HUES48 (cell line): Measurements from ENCODE around the gene REXO5.

Experiments
- H3K27ac ChIP-seq: one replicate; pipeline ENCODE4 v1.7.0; 2013; ENCODE audit warnings: low read depth, low read length, inconsistent platforms
- H3K27me3 ChIP-seq: 2 replicates; pipeline ENCODE4 v1.6.1; 2013; ENCODE audit warnings: mild to moderate bottlenecking, low read length; ENCODE audit not compliant: control insufficient read depth, insufficient read depth
- H3K36me3 ChIP-seq: 2 replicates; pipeline ENCODE4 v1.6.1; 2013; ENCODE audit warnings: low read length; ENCODE audit not compliant: control insufficient read depth, insufficient read depth
- H3K4me1 ChIP-seq: 2 replicates; pipeline ENCODE4 v1.6.1; 2013; ENCODE audit warnings: mild to moderate bottlenecking, low read length; ENCODE audit not compliant: control insufficient read depth, insufficient read depth
- H3K4me3 ChIP-seq: 2 replicates; pipeline ENCODE4 v1.5.1; 2013; ENCODE audit warnings: mild to moderate bottlenecking, low read depth, low read length
- H3K9ac ChIP-seq: 2 replicates; pipeline ENCODE4 v1.6.1; 2013; ENCODE audit warnings: mild to moderate bottlenecking, low read depth, low read length, moderate library complexity
- H3K9me3 ChIP-seq: 2 replicates; pipeline ENCODE4 v1.6.1; 2013; ENCODE audit warnings: low read length; ENCODE audit not compliant: control insufficient read depth, insufficient read depth

REXO5 gene

DNA sequence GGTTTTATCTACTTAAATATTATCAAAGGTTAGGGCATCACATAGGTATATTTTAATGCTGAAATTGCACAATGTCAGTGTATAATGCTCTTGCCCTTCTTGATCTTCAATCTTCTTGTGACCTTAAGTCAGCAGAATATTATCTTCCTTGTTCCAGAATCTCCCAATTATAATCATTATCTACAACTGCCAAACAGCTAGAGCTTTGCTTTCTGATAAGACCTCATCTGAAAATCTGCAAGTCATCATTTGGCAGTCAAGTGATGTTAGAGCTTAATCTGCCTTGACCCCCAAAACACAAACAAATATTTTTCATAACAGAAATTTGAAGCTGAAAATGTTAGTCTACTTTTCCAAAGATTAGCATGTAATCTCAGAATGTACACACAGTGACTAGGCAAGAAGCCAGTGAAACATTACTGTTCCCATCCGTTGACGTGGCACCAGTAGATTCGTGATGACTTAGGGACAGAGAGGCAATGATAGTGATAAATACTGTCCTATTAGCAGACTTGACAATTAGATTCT lies 19.8 kb downstream of the REXO5 start:
- H3K27ac ChIP-seq: no peak overlapping the region
- H3K4me1 ChIP-seq: no peaks in the 10 kb centered on the region
- H3K27me3 ChIP-seq: no peaks in the 10 kb centered on the region
- peaks cover 66% of the 10 kb centered on the region for H3K36me3 ChIP-seq
- H3K9me3 ChIP-seq: no peaks in the 10 kb centered on the region
- H3K9ac ChIP-seq: no peak overlapping the region
- H3K4me3 ChIP-seq: no peak overlapping the region

DNA sequence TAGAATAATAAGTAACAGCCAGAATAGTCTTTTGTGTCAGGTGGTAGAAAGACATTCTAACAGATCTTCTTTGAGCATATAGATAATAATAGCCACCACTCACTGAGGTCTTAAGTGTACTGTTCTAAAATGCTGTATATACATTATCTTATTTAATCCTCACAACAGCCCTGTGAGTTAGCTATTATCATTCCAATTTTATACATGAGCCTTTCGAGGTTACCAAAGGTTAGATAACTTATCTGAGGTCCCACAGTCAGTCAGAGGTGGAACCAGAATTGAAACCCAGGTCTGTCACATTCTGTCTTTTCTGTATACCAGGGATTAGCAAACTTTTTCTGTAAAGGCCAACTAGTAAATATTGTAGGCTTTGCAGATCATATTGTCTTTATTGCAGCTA lies 23.2 kb downstream of the REXO5 start:
- no peaks in the 10 kb centered on the region for H3K27me3 ChIP-seq
- no peak overlapping the region for H3K9ac ChIP-seq
- no peaks in the 10 kb centered on the region for H3K9me3 ChIP-seq
- no peak overlapping the region for H3K27ac ChIP-seq
- H3K4me1 ChIP-seq: no peaks in the 10 kb centered on the region
- H3K36me3 ChIP-seq: peaks cover 65% of the 10 kb centered on the region
- H3K4me3 ChIP-seq: no peak overlapping the region

- peaks cover 60% of the 10 kb centered on the region for H3K36me3 ChIP-seq
- no peaks in the 10 kb centered on the region for H3K4me1 ChIP-seq
These were observed 24.0 kb downstream of the REXO5 start for GRCh38 chr16:20830372-20830771.

DNA sequence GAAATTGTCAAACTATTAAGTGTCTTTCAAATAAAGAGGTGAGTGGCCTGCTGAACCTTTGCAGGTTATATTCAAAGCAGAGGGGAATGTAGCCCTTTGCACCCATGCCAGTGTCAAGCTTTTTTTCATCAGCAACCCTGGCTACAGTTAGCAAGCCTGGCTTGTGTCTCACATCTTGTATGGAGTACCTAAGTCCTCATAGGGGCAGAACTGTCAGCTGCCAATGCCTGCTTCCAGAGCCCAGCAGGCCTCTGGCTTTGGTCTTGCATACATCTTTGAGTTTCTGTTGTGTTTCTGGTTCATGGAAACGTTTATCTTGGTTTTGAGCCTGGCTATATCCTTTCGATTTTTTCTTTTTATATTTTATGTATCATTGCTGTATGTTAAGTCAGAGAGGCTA lies 26.8 kb downstream of the REXO5 start:
- no peak overlapping the region for H3K27ac ChIP-seq
- H3K27me3 ChIP-seq: no peaks in the 10 kb centered on the region
- H3K9ac ChIP-seq: no peak overlapping the region
- H3K4me1 ChIP-seq: no peaks in the 10 kb centered on the region
- H3K36me3 ChIP-seq: peaks cover 42% of the 10 kb centered on the region
- H3K4me3 ChIP-seq: no peak overlapping the region
- 0 out of 2 replicates have a peak, but pooled peaks cover 3% of the 10 kb centered on the region for H3K9me3 ChIP-seq

More at GRCh38 chr16:20830372-20830771, 24.0 kb downstream of the REXO5 start:
- no peak overlapping the region for H3K9ac ChIP-seq
- H3K9me3 ChIP-seq: no peaks in the 10 kb centered on the region
- H3K27me3 ChIP-seq: no peaks in the 10 kb centered on the region
- H3K4me3 ChIP-seq: no peak overlapping the region
- no peak overlapping the region for H3K27ac ChIP-seq

DNA sequence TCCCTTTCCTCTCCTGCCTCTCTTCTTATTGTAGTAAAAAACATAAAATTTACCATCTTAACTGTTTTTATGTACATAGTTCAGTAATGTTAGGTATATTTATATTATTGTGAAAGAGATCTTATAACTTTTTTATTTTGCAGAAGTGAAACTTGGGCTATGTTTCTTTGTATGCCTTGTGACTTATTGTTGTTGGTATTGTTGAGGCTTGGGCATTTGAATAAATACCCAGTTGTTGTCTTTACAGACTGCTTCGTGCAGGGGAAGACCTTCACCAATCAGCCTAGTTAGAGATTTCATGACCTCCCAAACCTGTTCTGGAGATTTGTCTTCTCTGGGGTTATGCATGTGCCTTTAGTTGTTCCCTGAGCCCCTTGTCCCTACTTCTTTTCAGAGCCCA lies 31.9 kb downstream of the REXO5 start:
- Histone ChIP-seq H3K9ac (no peak overlapping the region), H3K27ac (no peak overlapping the region), H3K9me3 (0 out of 2 replicates have a peak, but pooled peaks cover 3% of the 10 kb centered on the region), H3K27me3 (no peaks in the 10 kb centered on the region), H3K4me3 (no peak overlapping the region), H3K36me3 (peaks cover 33% of the 10 kb centered on the region), H3K4me1 (no peaks in the 10 kb centered on the region)

DNA sequence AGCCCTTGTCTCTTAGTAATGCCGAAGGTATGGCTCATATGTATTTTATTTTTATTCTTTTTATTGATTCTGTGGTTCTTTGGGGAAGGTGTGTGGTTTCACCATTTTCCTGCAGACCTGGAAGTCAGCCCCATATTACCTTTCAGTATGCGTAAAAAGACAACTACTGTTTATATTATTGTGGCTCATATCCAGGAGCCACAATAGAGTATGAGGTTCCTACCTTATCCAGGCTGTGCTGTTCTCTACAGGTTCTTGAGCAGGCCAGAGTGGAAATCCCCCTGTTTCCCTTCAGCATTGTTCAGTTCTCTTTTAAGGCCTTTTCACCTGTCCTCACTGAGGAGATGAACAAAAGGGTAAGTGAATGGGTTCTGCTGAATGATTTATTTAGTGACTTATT lies 33.2 kb downstream of the REXO5 start:
- no peaks in the 10 kb centered on the region for H3K4me1 ChIP-seq
- H3K9me3 ChIP-seq: 0 out of 2 replicates have a peak, but pooled peaks cover 3% of the 10 kb centered on the region
- H3K27me3 ChIP-seq: no peaks in the 10 kb centered on the region
- peaks cover 29% of the 10 kb centered on the region for H3K36me3 ChIP-seq
- H3K9ac ChIP-seq: no peak overlapping the region
- no peak overlapping the region for H3K27ac ChIP-seq
- no peak overlapping the region for H3K4me3 ChIP-seq

- H3K9me3 ChIP-seq: no peaks in the 10 kb centered on the region
- H3K4me1 ChIP-seq: no peaks in the 10 kb centered on the region
- no peak overlapping the region for H3K27ac ChIP-seq
- no peak overlapping the region for H3K9ac ChIP-seq
- no peaks in the 10 kb centered on the region for H3K27me3 ChIP-seq
- H3K4me3 ChIP-seq: no peak overlapping the region
- peaks cover 45% of the 10 kb centered on the region for H3K36me3 ChIP-seq
These were observed 37.7 kb downstream of the REXO5 start for GRCh38 chr16:20844054-20844453.

- no peak overlapping the region for H3K4me3 ChIP-seq
- no peak overlapping the region for H3K9ac ChIP-seq
- no peaks in the 10 kb centered on the region for H3K27me3 ChIP-seq
- H3K36me3 ChIP-seq: peaks cover 49% of the 10 kb centered on the region
- no peaks in the 10 kb centered on the region for H3K9me3 ChIP-seq
- H3K4me1 ChIP-seq: no peaks in the 10 kb centered on the region
- H3K27ac ChIP-seq: no peak overlapping the region
These were observed 38.3 kb downstream of the REXO5 start for GRCh38 chr16:20844588-20844987.

GRCh38 chr16:20846030-20846429 lies 39.7 kb downstream of the REXO5 start:
- Histone ChIP-seq H3K27ac (no peak overlapping the region), H3K36me3 (peaks cover 38% of the 10 kb centered on the region), H3K4me1 (no peaks in the 10 kb centered on the region), H3K9ac (no peak overlapping the region), H3K4me3 (no peak overlapping the region), H3K9me3 (no peaks in the 10 kb centered on the region), H3K27me3 (no peaks in the 10 kb centered on the region)

- Histone ChIP-seq H3K9me3 (no peaks in the 10 kb centered on the region), H3K9ac (no peak overlapping the region), H3K4me3 (no peak overlapping the region), H3K36me3 (peaks cover 35% of the 10 kb centered on the region), H3K4me1 (peaks cover 1% of the 10 kb centered on the region; the same call in 1 of the 2 replicates), H3K27me3 (no peaks in the 10 kb centered on the region), H3K27ac (no peak overlapping the region)
These were observed 40.2 kb downstream of the REXO5 start for GRCh38 chr16:20846551-20846950.

DNA sequence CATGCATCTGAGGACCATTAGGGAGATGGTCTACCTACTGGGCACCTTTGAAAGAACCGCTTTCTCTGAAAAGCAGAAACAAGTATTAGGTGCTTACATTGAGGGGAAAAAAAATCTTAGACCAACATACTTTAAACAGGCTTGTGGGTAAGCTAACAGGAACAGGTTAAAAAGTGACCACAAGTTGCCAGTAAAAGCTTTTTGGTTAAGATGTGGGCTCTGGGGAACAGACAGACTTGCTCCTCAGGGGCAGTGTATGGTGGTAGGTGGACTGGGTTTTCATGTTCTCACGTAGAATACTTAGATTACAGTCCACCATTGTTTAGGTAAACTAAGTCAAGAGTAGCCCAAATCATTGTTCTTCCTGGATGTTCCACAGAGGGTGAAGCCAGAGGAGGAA lies 41.2 kb downstream of the REXO5 start:
- H3K4me3 ChIP-seq: no peak overlapping the region

More for the DNA sequence above, 41.2 kb downstream of the REXO5 start:
- Histone ChIP-seq H3K27me3 (no peaks in the 10 kb centered on the region), H3K9me3 (no peaks in the 10 kb centered on the region), H3K9ac (no peak overlapping the region), H3K36me3 (peaks cover 33% of the 10 kb centered on the region), H3K4me1 (peaks cover 4% of the 10 kb centered on the region; the same call in 1 of the 2 replicates), H3K27ac (no peak overlapping the region)
